ENCODE data around the gene AMH. TPM values are rescaled to one million over a fixed set of nuclear protein-coding genes. Genes with fewer than 3 reads are reported as not detected.

AMH gene
- total RNA-seq: 0.29 and 1.1 TPM in 2 replicates

DNA sequence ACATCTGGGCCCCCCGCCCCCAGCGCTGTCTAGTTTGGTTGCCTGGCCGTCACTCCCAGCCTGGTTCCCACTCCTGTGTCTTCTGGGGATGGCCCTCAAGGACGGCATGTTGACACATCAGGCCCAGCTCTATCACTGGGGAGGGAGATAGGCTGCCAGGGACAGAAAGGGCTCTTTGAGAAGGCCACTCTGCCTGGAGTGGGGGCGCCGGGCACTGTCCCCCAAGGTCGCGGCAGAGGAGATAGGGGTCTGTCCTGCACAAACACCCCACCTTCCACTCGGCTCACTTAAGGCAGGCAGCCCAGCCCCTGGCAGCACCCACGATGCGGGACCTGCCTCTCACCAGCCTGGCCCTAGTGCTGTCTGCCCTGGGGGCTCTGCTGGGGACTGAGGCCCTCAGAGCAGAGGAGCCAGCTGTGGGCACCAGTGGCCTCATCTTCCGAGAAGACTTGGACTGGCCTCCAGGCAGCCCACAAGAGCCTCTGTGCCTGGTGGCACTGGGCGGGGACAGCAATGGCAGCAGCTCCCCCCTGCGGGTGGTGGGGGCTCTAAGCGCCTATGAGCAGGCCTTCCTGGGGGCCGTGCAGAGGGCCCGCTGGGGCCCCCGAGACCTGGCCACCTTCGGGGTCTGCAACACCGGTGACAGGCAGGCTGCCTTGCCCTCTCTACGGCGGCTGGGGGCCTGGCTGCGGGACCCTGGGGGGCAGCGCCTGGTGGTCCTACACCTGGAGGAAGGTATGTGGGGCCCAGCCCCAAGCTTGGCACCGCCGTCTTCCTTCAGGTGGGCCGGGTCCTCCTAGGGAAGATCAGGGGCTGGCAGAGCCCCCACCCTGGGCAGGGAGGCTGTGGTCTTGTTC is at the start of gene AMH:
Gene AMH (plus strand): TSS at position 314 of the 857 bp plus-strand sequence. CDS start 10 bp downstream, at position 324.

DNA sequence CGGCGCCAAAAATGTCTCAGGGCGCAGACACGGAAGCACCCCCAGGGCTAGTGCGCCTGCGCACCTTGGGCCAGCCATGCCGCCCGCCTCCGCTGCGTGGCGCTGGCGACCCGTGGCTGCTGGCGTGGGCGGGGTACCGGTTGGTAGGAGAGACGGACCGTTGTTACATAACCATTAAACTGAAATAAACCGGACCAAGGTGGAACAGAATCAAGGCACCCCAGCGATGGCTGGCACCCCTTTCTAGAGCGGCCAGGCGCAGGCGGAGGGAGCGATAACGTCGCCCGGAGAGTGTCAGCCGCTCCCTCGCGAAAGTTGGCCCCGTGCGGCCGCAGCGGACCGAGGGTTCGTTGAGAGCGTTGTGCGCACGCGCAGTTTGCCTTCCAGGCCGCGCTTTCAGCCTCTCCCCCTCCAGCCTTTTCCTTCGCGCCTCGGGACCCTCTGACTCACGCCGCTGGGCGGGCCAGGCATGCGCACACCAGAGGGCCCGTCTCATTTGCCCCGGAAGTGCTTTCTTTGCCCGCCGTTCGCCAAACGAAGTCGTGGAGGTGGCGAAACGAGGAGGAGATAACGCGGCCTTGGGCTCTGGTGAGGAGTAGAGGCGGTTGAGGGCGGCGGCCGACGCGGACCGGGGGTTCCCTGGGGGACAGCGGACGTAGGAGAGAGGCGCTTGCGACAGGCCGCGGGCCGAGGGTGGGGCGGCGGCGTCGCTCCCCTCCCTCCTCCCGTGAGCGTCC is 12.6 kb upstream of the AMH start, which contains the start of the genes PLEKHJ1 and SF3A2:
Gene PLEKHJ1 (minus strand): TSS at position 16 of the 737 bp plus-strand sequence. CDS start 81 bp downstream, outside the sequence.
Gene SF3A2 (plus strand): TSS at position 511 of the 737 bp plus-strand sequence. CDS start 6,595 bp downstream, outside the sequence.

DNA sequence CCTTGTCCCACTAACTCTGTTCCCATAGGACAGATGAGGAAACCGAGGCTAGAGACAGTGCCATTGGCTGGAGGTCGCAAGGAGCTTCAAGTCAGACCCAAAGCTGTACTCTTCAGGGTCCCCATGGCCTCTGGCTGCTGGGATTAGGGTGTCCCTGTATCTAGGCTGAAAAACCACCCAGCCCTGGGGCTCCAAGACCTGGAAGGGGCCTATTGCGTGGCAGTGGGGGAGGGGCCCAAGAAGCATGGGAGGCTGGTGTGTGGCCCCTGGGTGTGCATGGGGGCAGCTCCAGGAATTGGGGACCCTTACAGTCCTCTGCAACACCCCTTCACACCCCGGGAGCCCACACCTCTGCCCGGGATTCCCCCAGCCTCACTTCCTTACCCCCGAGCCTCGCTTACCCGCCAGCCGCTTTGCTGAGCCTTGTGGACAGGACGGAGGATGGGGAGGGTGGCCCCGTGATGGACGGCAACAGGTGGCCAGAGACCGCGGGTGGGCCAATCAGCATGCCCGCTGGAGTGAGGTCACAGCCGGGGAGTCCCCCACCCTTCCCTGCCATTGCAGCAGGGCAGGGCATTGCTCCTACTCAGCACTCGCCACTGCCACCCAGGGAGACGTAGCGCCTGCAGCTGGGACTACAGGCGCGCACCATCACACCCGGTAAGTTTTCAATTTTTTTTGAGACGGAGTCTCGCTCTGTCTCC is 7.0 kb downstream of the AMH start, which contains the start of gene JSRP1:
Gene JSRP1 (minus strand): TSS at position 436 of the 704 bp plus-strand sequence. CDS start 1,103 bp downstream, outside the sequence.

DNA sequence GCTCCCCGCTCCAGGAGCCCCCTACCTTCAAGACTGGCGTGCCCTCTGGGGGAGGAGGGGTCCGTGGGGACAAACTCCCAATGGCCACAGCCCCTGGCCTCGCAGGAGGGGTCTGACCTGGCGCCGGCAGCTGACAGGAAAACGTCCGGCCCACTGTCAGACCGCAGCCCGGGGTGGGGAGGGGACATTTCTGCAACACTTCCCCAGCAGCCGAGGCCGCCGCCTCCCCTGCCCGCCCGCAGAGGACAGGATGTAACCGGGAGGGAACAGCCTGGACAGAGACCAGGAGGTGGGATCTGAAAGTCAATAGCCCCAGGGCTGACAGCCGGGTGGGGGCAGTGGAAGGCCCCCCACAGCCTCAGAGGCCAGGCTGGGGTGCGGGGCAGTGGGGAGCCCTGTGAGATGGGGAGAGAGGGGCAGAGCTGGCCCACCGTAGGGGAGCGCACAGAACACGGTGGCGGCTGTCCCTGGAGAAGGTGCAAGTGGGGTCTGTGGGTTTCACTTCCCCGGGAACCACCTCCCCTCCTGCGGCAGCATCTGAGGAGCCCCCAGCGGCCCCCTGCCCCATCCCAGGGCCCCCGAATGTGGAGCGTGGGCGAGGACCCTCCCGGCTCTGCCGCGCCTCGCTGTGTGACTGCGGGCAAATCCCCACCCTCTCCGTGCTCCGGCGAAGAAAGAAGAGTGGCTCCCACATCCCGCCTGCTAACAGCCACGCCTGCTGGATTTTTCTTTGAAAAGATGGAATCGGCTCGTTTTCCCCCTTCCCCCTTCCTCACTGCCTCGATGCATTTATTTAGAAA is 33.1 kb downstream of the AMH start, which contains the start of gene PEAK3:
Gene PEAK3 (minus strand): TSS at position 114 of the 800 bp plus-strand sequence. CDS start 1,244 bp downstream, outside the sequence.

Small RNA genes lying within 50 kb of the gene (small RNA-seq; reads per million reads assigned to genes)
- gene MIR1227 (ENCODE audit: low replicate concordance): not detected

Other genes with a start within 250 kb of the AMH start
- 58.4 and 58.6 TPM in 2 replicates for gene BTBD2, start 233.6 kb upstream of the AMH start, total RNA-seq
- gene MKNK2, start 198.1 kb upstream of the AMH start, total RNA-seq: 49.7 and 222 TPM in 2 replicates
- 23.9 and 60.0 TPM in 2 replicates for gene MOB3A, start 153.0 kb upstream of the AMH start, total RNA-seq
- 1.0 and 1.8 TPM in 2 replicates for gene IZUMO4, start 152.4 kb upstream of the AMH start, total RNA-seq
- 193 and 322 TPM in 2 replicates for gene AP3D1, start 97.8 kb upstream of the AMH start, total RNA-seq
- 7.7 and 17.0 TPM in 2 replicates for gene DOT1L, start 85.4 kb upstream of the AMH start, total RNA-seq
- 40.9 and 50.4 TPM in 2 replicates for gene PLEKHJ1, start 13.0 kb upstream of the AMH start, total RNA-seq
- gene SF3A2, start 12.5 kb upstream of the AMH start, total RNA-seq: 29.9 and 41.4 TPM in 2 replicates
- gene JSRP1, start 7.1 kb downstream of the AMH start, total RNA-seq: 0.44 TPM in 1 of 2 replicates, not detected in the other
- gene PEAK3, start 32.9 kb downstream of the AMH start, total RNA-seq: not detected in 2 replicates
- gene LINGO3, start 58.8 kb downstream of the AMH start, total RNA-seq: under 0.01 TPM in 1 of 2 replicates, not detected in the other
- gene LSM7, start 79.3 kb downstream of the AMH start, total RNA-seq: 70.0 and 79.5 TPM in 2 replicates
- 39.9 and 40.9 TPM in 2 replicates for gene SPPL2B, start 79.4 kb downstream of the AMH start, total RNA-seq
- gene TMPRSS9, start 110.9 kb downstream of the AMH start, total RNA-seq: not detected in 2 replicates
- 44.7 and 46.2 TPM in 2 replicates for gene TIMM13, start 178.3 kb downstream of the AMH start, total RNA-seq
- gene LMNB2, start 207.6 kb downstream of the AMH start, total RNA-seq: 30.2 and 160 TPM in 2 replicates
- 18.8 and 24.3 TPM in 2 replicates for gene GADD45B, start 226.8 kb downstream of the AMH start, total RNA-seq